Neural progenitor cell (in vitro differentiated cells): Measurements from ENCODE around the gene DARS1.

Experiments
- CTCF ChIP-seq: fragments of 200-600 bp; sonication (generic); IDR thresholded peaks from 2 replicates; pipeline ENCODE4 v1.5.1; 2017; ENCODE audit warnings: antibody characterized with exemption, mild to moderate bottlenecking
- EZH2phosphoT487 ChIP-seq: fragments of 200-600 bp; sonication (generic); IDR thresholded peaks from 2 replicates; pipeline ENCODE4 v1.6.1; 2017; ENCODE audit warnings: antibody characterized with exemption

GRCh38 chr2:135969655-135970387, 15.6 kb downstream of the DARS1 start:
- TF ChIP-seq CTCF (no peak), EZH2phosphoT487 (no peak)
